NCI-H1417 treated with DMSO at 0.1 percent for 48 hours (cell line): ENCODE results near the gene HYDIN.
"Not testable (repeated sequence)": the region's sequence is repeated elsewhere in the genome, so short reads cannot be mapped to it uniquely, and the experiment has no call there.

Source experiments
- DNase-seq: peaks from one replicate; lab custom pipeline; 2025; lab: John Stamatoyannopoulos, UW

The HYDIN gene

GRCh38 chr16:70861996-70862395, 368.5 kb downstream of the HYDIN start:
- not testable (repeated sequence) for DNase-seq

GRCh38 chr16:70851299-70851698, 379.2 kb downstream of the HYDIN start:
- not testable (repeated sequence) for DNase-seq

GRCh38 chr16:70823498-70824118, 406.9 kb downstream of the HYDIN start:
- DNase-seq: not testable (repeated sequence)

GRCh38 chr16:70822734-70823133, 407.8 kb downstream of the HYDIN start:
- not testable (repeated sequence) for DNase-seq

- DNase-seq: not testable (repeated sequence)
Measured at GRCh38 chr16:70818088-70818487, 412.4 kb downstream of the HYDIN start.

GRCh38 chr16:70809392-70810060, 421.0 kb downstream of the HYDIN start:
- no peak for DNase-seq

- no peak for DNase-seq
Measured at GRCh38 chr16:70808371-70808770, 422.2 kb downstream of the HYDIN start.

- DNase-seq: no peak
Measured at GRCh38 chr16:70805787-70806186, 424.7 kb downstream of the HYDIN start.

- no peak for DNase-seq
Measured at GRCh38 chr16:70805380-70805779, 425.1 kb downstream of the HYDIN start.

- no peak for DNase-seq
Measured at GRCh38 chr16:70804734-70805169, 425.8 kb downstream of the HYDIN start.

- DNase-seq: no peak
Measured at GRCh38 chr16:70804153-70804733, 426.3 kb downstream of the HYDIN start.

GRCh38 chr16:70803319-70803718, 427.2 kb downstream of the HYDIN start:
- no peak for DNase-seq

GRCh38 chr16:70801611-70802010, 428.9 kb downstream of the HYDIN start:
- no peak for DNase-seq

GRCh38 chr16:70800781-70801480, 429.6 kb downstream of the HYDIN start, which contains the start of gene VAC14:
TSS of gene VAC14 (minus strand) at chr16:70801158. CDS start at chr16:70800900, 258 bp downstream.
- peak; percentile 75 for DNase-seq

- DNase-seq: no peak
Measured at GRCh38 chr16:70800311-70800710, 430.2 kb downstream of the HYDIN start.

- DNase-seq: no peak
Measured at GRCh38 chr16:70796301-70796700, 434.2 kb downstream of the HYDIN start.

- no peak for DNase-seq
Measured at GRCh38 chr16:70795296-70795912, 435.1 kb downstream of the HYDIN start.

GRCh38 chr16:70793851-70794502, 436.5 kb downstream of the HYDIN start:
- no peak for DNase-seq

GRCh38 chr16:70790815-70791214, 439.7 kb downstream of the HYDIN start:
- DNase-seq: no peak

GRCh38 chr16:70789595-70790447, 440.7 kb downstream of the HYDIN start:
- DNase-seq: no peak
